HG02852 (cell line): ENCODE measurements around the gene GLA.

Source experiments
- ATAC-seq: cut with Tn5 transposase; IDR thresholded peaks from one replicate; pipeline ENCODE4 v1.9.1; 2021; ENCODE audit warnings: mild to moderate bottlenecking, moderate library complexity; ENCODE audit not compliant: unreplicated experiment

Gene GLA

GRCh38 chrX:101359966-101360365 lies 47.8 kb downstream of the GLA start:
- no peak for ATAC-seq

- no peak for ATAC-seq
Observed at GRCh38 chrX:101357166-101357795, 50.4 kb downstream of the GLA start.

GRCh38 chrX:101349193-101349562 lies 58.5 kb downstream of the GLA start:
- ATAC-seq: no peak

- peak; percentile 97 for ATAC-seq
Observed at GRCh38 chrX:101348452-101349192, 59.1 kb downstream of the GLA start, which contains the start of gene TIMM8A. TSS of gene TIMM8A (minus strand) at chrX:101348742. CDS start at chrX:101348664, 78 bp downstream.

- peak; percentile 11 for ATAC-seq
Observed at GRCh38 chrX:101347859-101348451, 59.8 kb downstream of the GLA start.
